UCSD-AML1 (cell line): ENCODE results near the gene DCUN1D2.
"Not testable (repeated sequence)": the region's sequence is repeated elsewhere in the genome, so short reads cannot be mapped to it uniquely, and the experiment has no call there.

Source experiments
- DNase-seq: peaks from one replicate; lab custom pipeline; 2025; ENCODE audit not compliant: unreplicated experiment; lab: John Stamatoyannopoulos, UW

DCUN1D2 gene

GRCh38 chr13:113468472-113469201, 21.9 kb downstream of the DCUN1D2 start:
- no peak for DNase-seq

GRCh38 chr13:113468029-113468428, 22.5 kb downstream of the DCUN1D2 start:
- no peak for DNase-seq

GRCh38 chr13:113466383-113466782, 24.1 kb downstream of the DCUN1D2 start:
- no peak for DNase-seq

GRCh38 chr13:113465300-113465699, 25.2 kb downstream of the DCUN1D2 start:
- DNase-seq = no peak

- no peak for DNase-seq
Observed at GRCh38 chr13:113464476-113464875, 26.0 kb downstream of the DCUN1D2 start.

- no peak for DNase-seq
Observed at GRCh38 chr13:113461022-113461751, 29.3 kb downstream of the DCUN1D2 start.

- DNase-seq = no peak
Observed at GRCh38 chr13:113460599-113460998, 29.9 kb downstream of the DCUN1D2 start.

- DNase-seq = no peak
Observed at GRCh38 chr13:113460064-113460555, 30.4 kb downstream of the DCUN1D2 start.

- DNase-seq = no peak
Observed at GRCh38 chr13:113458253-113459065, 32.1 kb downstream of the DCUN1D2 start.

- no peak for DNase-seq
Observed at GRCh38 chr13:113457510-113457909, 33.0 kb downstream of the DCUN1D2 start.

- DNase-seq = no peak
Observed at GRCh38 chr13:113456116-113456702, 34.3 kb downstream of the DCUN1D2 start.

- DNase-seq = no peak
Observed at GRCh38 chr13:113455384-113455783, 35.1 kb downstream of the DCUN1D2 start.

GRCh38 chr13:113454936-113455335, 35.6 kb downstream of the DCUN1D2 start:
- DNase-seq = no peak

GRCh38 chr13:113452942-113453901, 37.3 kb downstream of the DCUN1D2 start, which contains the start of gene ADPRHL1:
Gene ADPRHL1 (minus strand): TSS chr13:113453488. CDS start chr13:113453437, 51 bp downstream.
- no peak for DNase-seq

- DNase-seq = no peak
Observed at GRCh38 chr13:113452466-113452865, 38.0 kb downstream of the DCUN1D2 start.

GRCh38 chr13:113451951-113452421, 38.5 kb downstream of the DCUN1D2 start:
- DNase-seq = no peak

- peak; percentile 28 for DNase-seq
Observed at GRCh38 chr13:113450861-113451620, 39.5 kb downstream of the DCUN1D2 start.

- DNase-seq = not testable (repeated sequence)
Observed at GRCh38 chr13:113450348-113450744, 40.2 kb downstream of the DCUN1D2 start.
